ENCODE results near the gene RSPO4. TPM values are rescaled to one million over a fixed set of nuclear protein-coding genes. Genes with fewer than 3 reads are reported as not detected.

The RSPO4 gene
- total and polyA plus RNA-seq, 2 experiments from 2014 or later: 2.8 to 4.5 TPM

DNA sequence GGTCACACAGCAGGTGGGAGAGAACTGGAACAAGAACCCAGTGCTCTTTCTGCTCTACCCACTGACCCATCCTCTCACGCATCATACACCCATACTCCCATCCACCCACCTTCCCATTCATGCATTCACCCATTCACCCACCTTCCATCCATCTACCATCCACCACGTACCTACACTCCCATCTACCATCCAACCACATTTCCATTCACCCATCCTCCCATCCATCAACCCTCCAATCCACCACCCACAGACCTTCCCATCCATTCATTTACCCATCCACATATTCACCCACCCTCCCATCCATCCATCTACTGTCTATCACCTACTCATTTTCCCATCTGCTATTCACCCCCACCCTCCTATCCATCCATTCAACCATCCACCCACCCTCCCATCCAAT lies 17.2 kb upstream of the RSPO4 start:
- no peaks in the 10 kb centered on the region; the same call in 2 of the 3 replicates for H3K36me3 Mint-ChIP-seq (ENCODE audit: low read depth)
- no peaks in the 10 kb centered on the region for H4K20me1 ChIP-seq (replicated peaks; ENCODE audit: insufficient read depth)
- no peak for DNase-seq (ENCODE audit: low spot score)

More for the DNA sequence above, 17.2 kb upstream of the RSPO4 start:
- Histone ChIP-seq H3K4me3 (no peak overlapping the region), H3K27ac (ENCODE audit: low read depth) (no peak overlapping the region), H3F3A (replicated peaks; ENCODE audit: low read depth) (no peaks in the 10 kb centered on the region), H3K36me3 (ENCODE audit: insufficient read depth) (no peaks in the 10 kb centered on the region), H3K79me2 (replicated peaks; ENCODE audit: insufficient read depth) (no peaks in the 10 kb centered on the region), H3K4me2 (no peak overlapping the region), H3K27me3 (ENCODE audit: insufficient read depth) (no peaks in the 10 kb centered on the region), H2AFZ (no peak overlapping the region), H3K9me2 (ENCODE audit: insufficient read depth) (0 out of 2 replicates have a peak, but pooled peaks cover 11% of the 10 kb centered on the region), H3K4me1 (ENCODE audit: insufficient read depth) (no peaks in the 10 kb centered on the region)
- H3K27ac Mint-ChIP-seq: no peak overlapping the region
- no peaks in the 10 kb centered on the region for H3K9me3 Mint-ChIP-seq
- ATAC-seq: no peak
- TF ChIP-seq NANOG (IDR thresholded peaks at IDR 0.05; ENCODE audit: borderline replicate concordance) (no peak), ZNF114 (CRISPR knock-in tag; IDR thresholded peaks at IDR 0.05) (no peak), EZH2 (IDR thresholded peaks at IDR 0.05; ENCODE audit: low read depth, unreplicated experiment) (no peak), POLR2AphosphoS5 (IDR thresholded peaks at IDR 0.05; ENCODE audit: low read depth) (no peak), ZNF462 (CRISPR knock-in tag; IDR thresholded peaks at IDR 0.05) (no peak), ETS1 (IDR thresholded peaks at IDR 0.05) (no peak), JUNB (IDR thresholded peaks at IDR 0.05; ENCODE audit: unreplicated experiment) (no peak)
- no peak overlapping the region for H3K4me3 Mint-ChIP-seq
- no peaks in the 10 kb centered on the region; the same call in 2 of the 3 replicates for H3K4me1 Mint-ChIP-seq
- H3K27me3 Mint-ChIP-seq (ENCODE audit: insufficient read depth, low read depth, poor library complexity): peaks cover 6% of the 10 kb centered on the region

Measured in GM23338 (cell line).